GM21526 (cell line): ENCODE data around the gene PCDHAC2.

Source experiments
- ATAC-seq: cut with Tn5 transposase; IDR thresholded peaks from one replicate; pipeline ENCODE4 v1.9.1; 2021; ENCODE audit warnings: moderate library complexity; ENCODE audit not compliant: unreplicated experiment, low FRiP score

PCDHAC2 gene

DNA sequence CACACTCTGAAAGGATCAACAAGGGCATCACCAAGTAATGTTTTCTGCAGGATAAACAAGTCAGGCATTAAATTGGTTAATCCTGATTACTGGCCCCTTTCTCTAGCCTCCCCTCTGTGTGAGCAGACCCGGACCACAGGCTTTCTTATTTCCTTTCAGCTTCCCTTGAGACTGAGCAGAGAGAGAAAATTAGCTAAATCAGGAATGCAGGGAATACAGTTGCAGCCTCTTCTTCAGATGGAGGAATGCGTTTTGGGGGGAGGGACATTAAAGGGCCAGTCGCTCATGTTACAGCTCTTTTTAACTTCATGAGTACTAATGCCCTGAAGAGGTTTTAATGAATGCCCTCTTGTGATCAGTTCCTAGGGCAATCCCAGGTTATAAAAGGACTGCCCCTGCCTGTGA lies 19.8 kb downstream of the PCDHAC2 start:
- no peak for ATAC-seq

DNA sequence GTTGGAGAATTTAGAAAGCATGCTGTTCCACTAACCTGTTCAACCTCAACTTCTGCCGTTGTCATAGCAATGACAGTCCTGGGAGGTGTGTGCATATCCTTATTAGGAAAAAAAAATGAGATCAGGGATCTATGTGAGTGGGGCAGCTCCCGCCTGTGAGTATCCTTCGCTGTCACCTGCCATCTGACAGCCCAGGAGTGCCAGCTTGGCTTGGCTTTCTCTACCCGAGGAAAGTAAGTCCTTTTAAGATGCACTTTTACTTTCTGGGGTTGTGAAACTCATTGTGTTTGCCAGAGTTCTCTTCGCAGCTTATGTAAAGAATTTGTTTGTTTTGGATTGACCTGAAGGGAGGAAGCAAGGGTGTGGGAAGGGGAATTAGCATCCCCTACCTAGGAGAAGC lies 21.8 kb downstream of the PCDHAC2 start:
- ATAC-seq = no peak

DNA sequence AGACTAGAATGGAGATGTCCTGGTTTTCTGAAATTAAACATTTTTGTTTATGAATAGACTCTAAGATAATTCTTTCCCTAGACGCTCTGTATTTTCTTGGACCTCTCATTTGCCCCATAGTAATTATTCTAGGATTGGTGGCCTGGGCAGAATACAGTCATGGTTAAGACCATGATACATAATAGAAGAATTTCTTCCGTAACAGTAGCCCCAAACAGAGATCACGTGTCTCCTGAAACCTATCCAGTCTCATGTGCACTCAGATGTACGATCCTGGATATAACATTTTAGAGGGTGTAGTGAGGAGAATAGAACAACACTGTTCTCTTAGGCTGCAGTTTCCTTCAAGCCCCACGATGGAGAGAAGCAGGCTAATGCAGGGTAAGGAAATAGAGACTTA lies 22.3 kb downstream of the PCDHAC2 start:
- ATAC-seq = no peak

- no peak for ATAC-seq
Measured at GRCh38 chr5:140989254-140990020, 23.2 kb downstream of the PCDHAC2 start.

GRCh38 chr5:140992828-140993227 lies 26.6 kb downstream of the PCDHAC2 start:
- ATAC-seq = no peak

DNA sequence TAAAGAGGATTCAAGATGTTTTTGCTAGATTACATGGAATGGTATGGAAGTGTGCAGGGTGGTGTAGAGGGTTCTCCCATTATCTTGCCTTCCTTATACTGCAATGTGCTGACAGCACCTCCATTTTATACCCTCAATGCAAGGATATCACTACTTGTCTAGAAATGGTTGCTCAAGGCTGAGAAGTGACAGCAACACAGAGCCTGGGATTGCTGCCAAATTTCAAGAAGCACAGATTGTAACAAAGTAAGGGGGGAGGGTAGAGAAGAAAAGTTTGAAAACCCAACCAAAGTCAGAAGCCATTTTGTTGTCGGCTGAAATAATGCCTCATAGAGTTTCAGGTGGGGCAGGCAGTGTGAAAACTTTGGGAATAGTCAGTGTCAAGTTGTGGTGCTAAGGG lies 29.8 kb downstream of the PCDHAC2 start:
- ATAC-seq = no peak

GRCh38 chr5:140998921-140999410 lies 32.7 kb downstream of the PCDHAC2 start:
- ATAC-seq = no peak

- ATAC-seq = no peak
Measured at GRCh38 chr5:141001446-141001843, 35.2 kb downstream of the PCDHAC2 start.

GRCh38 chr5:141001844-141002604 lies 35.7 kb downstream of the PCDHAC2 start:
- ATAC-seq = no peak

GRCh38 chr5:141002605-141002965 lies 36.3 kb downstream of the PCDHAC2 start:
- no peak for ATAC-seq

- no peak for ATAC-seq
Measured at GRCh38 chr5:141003031-141003430, 36.8 kb downstream of the PCDHAC2 start.

- ATAC-seq = no peak
Measured at GRCh38 chr5:141003791-141004611, 37.7 kb downstream of the PCDHAC2 start.

GRCh38 chr5:141007791-141008190 lies 41.5 kb downstream of the PCDHAC2 start:
- ATAC-seq = no peak

DNA sequence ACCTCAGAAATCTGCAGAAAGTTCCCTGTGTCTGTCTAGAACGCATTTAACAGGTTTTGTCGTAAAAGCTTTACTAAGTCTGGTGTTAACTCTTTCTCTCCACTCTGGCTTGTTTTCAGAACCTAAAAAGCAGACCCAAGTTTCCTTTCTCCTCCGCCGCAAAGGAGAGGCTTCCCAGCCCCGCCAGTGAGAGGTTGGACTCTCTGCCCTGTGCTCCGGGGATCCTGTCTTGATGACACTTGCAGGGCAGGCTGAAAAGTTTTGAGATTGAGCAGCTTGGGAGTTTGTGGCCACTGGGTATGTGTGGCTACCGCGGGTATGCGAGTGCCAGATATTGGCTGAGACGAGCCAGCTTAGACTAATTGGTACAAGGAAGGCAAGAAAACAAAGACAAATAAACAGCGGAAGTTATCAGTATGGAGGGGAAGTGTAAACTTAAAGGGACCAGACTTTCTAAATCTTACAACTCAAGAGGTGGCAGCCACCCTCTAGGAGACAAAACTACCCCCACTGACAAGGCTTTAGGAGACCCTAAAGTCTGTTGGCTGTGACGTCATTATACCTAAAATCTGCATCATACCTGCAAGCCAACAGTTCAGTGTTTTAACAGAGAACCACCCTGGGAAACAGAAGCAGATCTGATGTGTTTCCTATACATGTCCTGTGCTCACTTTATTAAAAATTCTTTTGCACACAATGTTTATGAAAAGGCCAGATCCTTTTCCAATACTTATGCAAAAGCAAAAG lies 43.9 kb downstream of the PCDHAC2 start:
- no peak for ATAC-seq

- no peak for ATAC-seq
Measured at GRCh38 chr5:141017943-141018342, 51.7 kb downstream of the PCDHAC2 start.
